ENCODE data around the gene RSRC1. TPM values are rescaled to one million over a fixed set of nuclear protein-coding genes. Genes with fewer than 3 reads are reported as not detected.

RSRC1 gene
- total RNA-seq, 1 donor from 2014 or later, result 80.5 TPM

DNA sequence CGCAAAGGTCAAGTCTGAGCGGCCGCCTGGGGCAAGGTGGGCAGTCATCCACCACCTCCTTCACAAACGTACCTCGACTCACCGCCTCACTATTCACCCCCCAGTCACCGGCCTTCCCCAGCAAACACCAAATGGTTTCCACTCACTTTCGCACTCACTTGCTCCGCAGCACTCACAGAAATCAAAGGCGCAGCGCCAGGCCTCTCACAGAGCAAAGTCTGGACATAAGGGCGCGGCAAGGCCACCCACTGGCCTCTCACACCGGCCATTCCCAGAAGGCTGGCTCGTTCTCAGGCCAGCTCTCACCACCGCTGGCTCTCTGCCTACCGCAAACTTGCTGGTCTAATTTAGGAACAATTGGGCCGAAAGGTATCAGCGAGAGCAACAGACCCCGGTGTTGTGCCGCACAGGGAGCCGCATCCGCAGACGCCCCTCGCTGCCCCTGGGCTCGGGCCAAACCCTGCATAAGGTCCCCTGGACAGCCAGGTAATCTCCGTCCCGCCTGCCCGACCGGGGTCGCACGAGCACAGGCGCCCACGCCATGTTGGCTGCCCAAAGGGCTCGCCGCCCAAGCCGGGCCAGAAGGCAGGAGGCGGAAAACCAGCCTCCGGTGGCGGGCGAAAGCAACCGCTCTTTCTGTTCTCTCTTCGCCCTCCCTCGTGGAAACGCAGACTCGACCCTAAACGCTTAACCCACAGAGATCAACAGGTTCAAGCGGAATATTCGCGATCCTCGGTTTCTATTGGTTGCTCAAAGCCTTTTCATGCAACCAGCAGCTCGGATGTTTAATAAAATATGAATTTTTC lies 6.6 kb upstream of the RSRC1 start:
- DNase-seq (ENCODE audit: low spot score), result peak; percentile 66
- no peaks in the 10 kb centered on the region for H3K9me3 ChIP-seq (ENCODE audit: low read depth)
- Mint-ChIP-seq H3K4me1 (peaks cover 36% of the 10 kb centered on the region), H3K27ac (no peak overlapping the region), H3K4me3 (peak overlapping the region; percentile 79), H3K9me3 (no peaks in the 10 kb centered on the region), H3K36me3 (no peaks in the 10 kb centered on the region), H3K27me3 (ENCODE audit: insufficient read depth, low read depth) (peaks cover 94% of the 10 kb centered on the region)
- H3F3A ChIP-seq (ENCODE audit: low read depth), result peaks cover 28% of the 10 kb centered on the region
- H4K20me1 ChIP-seq (ENCODE audit: low read depth), result peaks cover 98% of the 10 kb centered on the region
- peak overlapping the region; percentile 64 for H3K4me2 ChIP-seq
- no peaks in the 10 kb centered on the region for H3K36me3 ChIP-seq
- peaks cover 100% of the 10 kb centered on the region for H3K27me3 ChIP-seq
- TF ChIP-seq, protein P1, sequence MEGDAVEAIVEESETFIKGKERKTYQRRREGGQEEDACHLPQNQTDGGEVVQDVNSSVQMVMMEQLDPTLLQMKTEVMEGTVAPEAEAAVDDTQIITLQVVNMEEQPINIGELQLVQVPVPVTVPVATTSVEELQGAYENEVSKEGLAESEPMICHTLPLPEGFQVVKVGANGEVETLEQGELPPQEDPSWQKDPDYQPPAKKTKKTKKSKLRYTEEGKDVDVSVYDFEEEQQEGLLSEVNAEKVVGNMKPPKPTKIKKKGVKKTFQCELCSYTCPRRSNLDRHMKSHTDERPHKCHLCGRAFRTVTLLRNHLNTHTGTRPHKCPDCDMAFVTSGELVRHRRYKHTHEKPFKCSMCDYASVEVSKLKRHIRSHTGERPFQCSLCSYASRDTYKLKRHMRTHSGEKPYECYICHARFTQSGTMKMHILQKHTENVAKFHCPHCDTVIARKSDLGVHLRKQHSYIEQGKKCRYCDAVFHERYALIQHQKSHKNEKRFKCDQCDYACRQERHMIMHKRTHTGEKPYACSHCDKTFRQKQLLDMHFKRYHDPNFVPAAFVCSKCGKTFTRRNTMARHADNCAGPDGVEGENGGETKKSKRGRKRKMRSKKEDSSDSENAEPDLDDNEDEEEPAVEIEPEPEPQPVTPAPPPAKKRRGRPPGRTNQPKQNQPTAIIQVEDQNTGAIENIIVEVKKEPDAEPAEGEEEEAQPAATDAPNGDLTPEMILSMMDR (IDR thresholded peaks at IDR 0.05), result no peak
- peak; percentile 99 for TF ChIP-seq EZH2phosphoT487 (IDR thresholded peaks at IDR 0.05)
- TF ChIP-seq EZH2 (IDR thresholded peaks at IDR 0.05), result peak; percentile 99
- H3K79me2 ChIP-seq (ENCODE audit: low read depth), result no peaks in the 10 kb centered on the region
- H2AFZ ChIP-seq (replicated peaks), result no peak overlapping the region
- peak overlapping the region; percentile 32 for H3K4me3 ChIP-seq
- no peak overlapping the region for H3K9ac ChIP-seq
- H3K4me1 ChIP-seq, result no peaks in the 10 kb centered on the region
- H3K27ac ChIP-seq, result no peak overlapping the region

DNA sequence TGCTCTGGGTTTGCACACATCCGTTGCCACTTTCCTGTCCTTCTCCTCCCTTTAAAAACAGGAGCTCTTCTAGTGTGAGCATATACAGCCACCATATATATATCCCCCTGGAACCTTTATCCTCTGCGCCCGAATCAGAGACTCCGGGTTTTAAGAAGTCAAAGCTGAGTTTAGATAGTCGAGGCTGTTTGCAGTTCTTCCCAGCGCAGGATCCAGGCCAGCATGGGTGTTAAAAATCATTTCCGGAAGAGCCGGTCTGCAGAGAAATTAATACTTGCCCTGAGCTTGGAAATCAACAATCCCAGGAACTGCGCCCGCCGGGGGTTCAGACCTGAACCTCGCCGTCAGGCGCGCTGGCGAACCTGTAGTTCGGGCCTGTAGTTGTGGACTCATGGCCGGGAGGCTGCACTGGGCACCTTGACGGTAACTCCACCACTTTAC lies 6.0 kb upstream of the RSRC1 start:
- no peaks in the 10 kb centered on the region for H3K9me3 Mint-ChIP-seq
- no peak overlapping the region for H3K9ac ChIP-seq
- H3K27me3 ChIP-seq, result peaks cover 100% of the 10 kb centered on the region
- peak overlapping the region; percentile 79 for H3K4me3 Mint-ChIP-seq
- H3K27ac ChIP-seq, result no peak overlapping the region
- H4K20me1 ChIP-seq (ENCODE audit: low read depth), result peaks cover 94% of the 10 kb centered on the region
- TF ChIP-seq EZH2 (IDR thresholded peaks at IDR 0.05) (peak; percentile 97), EZH2phosphoT487 (IDR thresholded peaks at IDR 0.05) (peak; percentile 95)
- TF ChIP-seq, protein P1 (IDR thresholded peaks at IDR 0.05), result no peak
- H3K27me3 Mint-ChIP-seq (ENCODE audit: insufficient read depth, low read depth), result peaks cover 94% of the 10 kb centered on the region
- H3K4me1 Mint-ChIP-seq, result peaks cover 34% of the 10 kb centered on the region
- no peaks in the 10 kb centered on the region for H3K36me3 Mint-ChIP-seq
- H3K4me1 ChIP-seq, result no peaks in the 10 kb centered on the region
- no peak overlapping the region for H3K4me2 ChIP-seq
- DNase-seq (ENCODE audit: low spot score), result peak; percentile 28
- no peak overlapping the region for H3K4me3 ChIP-seq
- no peak overlapping the region for H2AFZ ChIP-seq (replicated peaks)
- no peaks in the 10 kb centered on the region for H3K9me3 ChIP-seq (ENCODE audit: low read depth)
- no peaks in the 10 kb centered on the region for H3K79me2 ChIP-seq (ENCODE audit: low read depth)
- H3F3A ChIP-seq (ENCODE audit: low read depth), result peaks cover 22% of the 10 kb centered on the region
- H3K27ac Mint-ChIP-seq, result no peak overlapping the region
- H3K36me3 ChIP-seq, result no peaks in the 10 kb centered on the region

DNA sequence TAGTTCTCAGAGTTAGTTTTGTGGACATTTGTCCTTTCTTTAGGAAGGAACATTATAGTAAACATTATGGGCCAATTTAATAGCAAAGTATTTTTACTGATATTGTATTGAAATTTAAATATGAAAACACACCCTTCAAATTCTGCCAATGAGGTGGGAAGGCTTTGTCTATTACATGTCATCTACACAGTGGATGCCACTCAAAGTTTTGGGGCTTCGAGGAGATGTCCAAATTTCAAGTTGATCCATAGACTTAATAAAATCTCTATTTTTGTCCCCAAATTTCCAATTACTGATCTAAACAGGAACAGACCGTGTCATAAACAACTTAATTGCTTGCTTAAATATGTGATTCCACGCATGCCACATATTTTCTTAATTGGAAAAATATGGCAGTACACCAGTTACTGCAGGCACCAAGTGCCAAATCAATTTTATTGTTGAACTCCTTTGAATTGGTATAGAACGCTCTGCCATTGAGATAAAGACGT lies 5.4 kb upstream of the RSRC1 start:
- Mint-ChIP-seq H3K27ac (no peak overlapping the region), H3K4me1 (peaks cover 35% of the 10 kb centered on the region), H3K36me3 (no peaks in the 10 kb centered on the region), H3K9me3 (no peaks in the 10 kb centered on the region), H3K4me3 (peak overlapping the region; percentile 79), H3K27me3 (ENCODE audit: insufficient read depth, low read depth) (peaks cover 92% of the 10 kb centered on the region)
- peaks cover 100% of the 10 kb centered on the region for H3K27me3 ChIP-seq
- H3K4me3 ChIP-seq, result no peak overlapping the region
- no peaks in the 10 kb centered on the region for H3K79me2 ChIP-seq (ENCODE audit: low read depth)
- no peak overlapping the region for H3K4me2 ChIP-seq
- no peaks in the 10 kb centered on the region for H3K9me3 ChIP-seq (ENCODE audit: low read depth)
- no peak for DNase-seq (ENCODE audit: low spot score)
- peaks cover 88% of the 10 kb centered on the region for H4K20me1 ChIP-seq (ENCODE audit: low read depth)
- H2AFZ ChIP-seq (replicated peaks), result no peak overlapping the region
- no peak overlapping the region for H3K9ac ChIP-seq
- H3K4me1 ChIP-seq, result no peaks in the 10 kb centered on the region
- TF ChIP-seq EZH2phosphoT487 (IDR thresholded peaks at IDR 0.05) (no peak), EZH2 (IDR thresholded peaks at IDR 0.05) (no peak)
- TF ChIP-seq, protein P1 (IDR thresholded peaks at IDR 0.05), result no peak
- H3K27ac ChIP-seq, result no peak overlapping the region
- no peaks in the 10 kb centered on the region for H3K36me3 ChIP-seq
- peaks cover 21% of the 10 kb centered on the region for H3F3A ChIP-seq (ENCODE audit: low read depth)

Measured in neural progenitor cell (in vitro differentiated cells).